Transverse colon (tissue), 4 donors: ENCODE data around the gene NCCRP1. TPM values are rescaled to one million over a fixed set of nuclear protein-coding genes. Genes with fewer than 3 reads are reported as not detected.

Experiments used
- DNase-seq: peaks from one replicate; pipeline ENCODE4 v3.0.0-alpha.2; 2019
- H3K27ac ChIP-seq, 4 donors: fragments of 200-600 bp; sonication (generic); 2 replicates each; pipeline ENCODE4 v1.5.1; 2016 to 2018; ENCODE audit warnings: inconsistent platforms in 4 of 4
- H3K27me3 ChIP-seq: fragments of 200-600 bp; sonication (generic); 2 replicates; pipeline ENCODE4 v1.5.1; 2017; ENCODE audit warnings: inconsistent platforms
- H3K36me3 ChIP-seq, 4 donors: fragments of 200-600 bp; sonication (generic); 2 replicates each; pipeline ENCODE4 v1.5.1; 2017 to 2019; ENCODE audit warnings: inconsistent platforms in 4 of 4
- H3K4me1 ChIP-seq, 4 donors: fragments of 200-600 bp; sonication (generic); 2 replicates each; pipeline ENCODE4 v1.5.1; 2017 to 2020; ENCODE audit warnings: inconsistent platforms in 4 of 4
- H3K4me3 ChIP-seq, 4 donors: fragments of 200-600 bp; sonication (generic); 1 replicate in 1 of 4; 2 replicates in 3 of 4; pipeline versions ENCODE4 v1.5.1 to v1.6.1; 2017 to 2019; ENCODE audit warnings: inconsistent platforms in 4 of 4
- H3K9me3 ChIP-seq, 2 donors: fragments of 200-600 bp; sonication (generic); 2 replicates each; pipeline ENCODE4 v1.5.1; 2017 to 2019; ENCODE audit warnings: inconsistent platforms in 2 of 2
- EP300 ChIP-seq: sonication (generic); formaldehyde crosslinking; IDR thresholded peaks from one replicate; pipeline ENCODE4 v1.6.1; 2017; ENCODE audit warnings: antibody characterized with exemption, low read depth
- POLR2A ChIP-seq: fragments of 450-650 bp; IDR thresholded peaks from one replicate; pipeline ENCODE4 v1.6.1; 2016; ENCODE audit warnings: antibody characterized with exemption, mild to moderate bottlenecking, moderate library complexity
- POLR2AphosphoS5 ChIP-seq, 3 donors: sonication (generic); formaldehyde crosslinking; IDR thresholded peaks; one replicate each; pipeline ENCODE4 v1.6.1; 2016; ENCODE audit warnings: antibody characterized with exemption in 3 of 3
- WGBS, 2 donors: methylation state at CpG; one replicate each; pipeline ENCODE4 v1.1.5; 2018; ENCODE audit warnings: low coverage in 1 of 2; 5-methylcytosine and 5-hydroxymethylcytosine counted together
- in situ Hi-C, 4 donors: fragments of 200-750 bp; cut with MboI; loops; one replicate each; pipeline versions ENCODE4 v1.15.0 to v1.15.1; 2017; ENCODE audit warnings: low sequenced_read_pairs in 3 of 4, low pct_ligation_motif_present in 1 of 4, low pct_unique_long_range_greater_than_20kb in 1 of 4
- intact Hi-C: fragments of 100-400 bp; cut with DNase I; formaldehyde crosslinking; loops from one replicate; pipeline ENCODE4 v1.15.1; 2023; ENCODE audit warnings: low total_unique reads
- total RNA-seq, 4 donors: library from RNA; depleted of rRNA; stranded (reverse); fragments of >200 nt; gene quantifications; one replicate each; pipeline ENCODE4 v1.1.0, GENCODE V29; 2016
- TF ChIP-seq, protein P1 (sequence below), 5 experiments: fragments of 200-600 bp in 3 of 5; fragments of 450-650 bp in 2 of 5; sonication (generic) in 3 of 5; IDR thresholded peaks; 1 replicate in 2 of 5; 2 replicates in 3 of 5; pipeline ENCODE4 v1.5.1; 2016 to 2017; ENCODE audit warnings: antibody characterized with exemption in 5 of 5, inconsistent platforms in 3 of 5, mild to moderate bottlenecking in 2 of 5, moderate library complexity in 1 of 5

Gene NCCRP1
- total RNA-seq, 4 donors from 2014 or later: 0.14 to 3.0 (median 1.1) TPM; not detected in 1

DNA sequence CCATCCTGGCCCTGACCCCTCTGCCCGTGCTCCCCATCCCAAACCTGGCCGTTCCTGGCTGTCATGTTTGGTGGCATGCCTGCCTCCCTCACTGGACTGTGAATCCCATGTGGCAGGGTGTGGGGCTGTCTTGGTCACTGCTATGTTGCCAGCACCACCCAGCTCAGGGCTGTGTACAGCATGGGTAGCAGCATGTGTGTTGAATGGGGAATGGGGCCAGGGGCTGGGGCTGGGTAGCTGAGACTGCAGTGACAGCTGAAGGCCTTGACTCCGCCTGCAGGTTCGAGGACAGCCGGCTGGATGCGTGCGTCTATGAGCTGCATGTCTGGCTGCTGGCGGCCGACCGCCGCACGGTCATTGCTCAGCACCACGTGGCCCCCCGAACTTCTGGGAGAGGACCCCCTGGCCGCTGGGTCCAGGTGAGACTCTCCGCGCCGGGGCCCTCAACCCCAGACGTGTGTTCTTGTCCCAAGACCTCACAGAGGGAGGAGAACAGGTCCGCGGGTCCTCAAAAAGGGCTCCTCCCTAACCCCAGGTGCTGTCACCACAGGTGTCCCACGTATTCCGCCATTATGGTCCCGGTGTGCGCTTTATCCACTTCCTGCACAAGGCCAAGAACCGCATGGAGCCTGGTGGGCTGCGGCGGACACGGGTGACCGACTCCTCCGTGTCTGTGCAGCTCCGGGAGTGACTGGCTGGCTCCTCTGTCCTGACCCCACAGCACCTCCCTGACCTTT lies 3.5 kb downstream of the NCCRP1 start:
- H3K4me1 ChIP-seq: peaks cover 0 to 7% (median 3%) of the 10 kb centered on the region in 4 donors
- intact Hi-C loops (no loop called here), in situ Hi-C loops (loop anchor here in 1 of 4 donors (25.0 kb wide), 1 partner anchor 613 kb away; no protein-coding TSS in a partner anchor)
- H3K36me3 ChIP-seq: no peaks in the 10 kb centered on the region
- no peak for DNase-seq
- 82% methylated on average over 14 of the region's 32 CpGs; no CpG with 5 or more reads in 1 of the 2 donors for WGBS, 2 donors
- no peaks in the 10 kb centered on the region for H3K9me3 ChIP-seq
- H3K4me3 ChIP-seq: no peak overlapping the region
- TF ChIP-seq EP300 (no peak), POLR2AphosphoS5 (IDR thresholded peaks at IDR 0.05) (no peak), POLR2A (no peak)
- TF ChIP-seq, protein P1, sequence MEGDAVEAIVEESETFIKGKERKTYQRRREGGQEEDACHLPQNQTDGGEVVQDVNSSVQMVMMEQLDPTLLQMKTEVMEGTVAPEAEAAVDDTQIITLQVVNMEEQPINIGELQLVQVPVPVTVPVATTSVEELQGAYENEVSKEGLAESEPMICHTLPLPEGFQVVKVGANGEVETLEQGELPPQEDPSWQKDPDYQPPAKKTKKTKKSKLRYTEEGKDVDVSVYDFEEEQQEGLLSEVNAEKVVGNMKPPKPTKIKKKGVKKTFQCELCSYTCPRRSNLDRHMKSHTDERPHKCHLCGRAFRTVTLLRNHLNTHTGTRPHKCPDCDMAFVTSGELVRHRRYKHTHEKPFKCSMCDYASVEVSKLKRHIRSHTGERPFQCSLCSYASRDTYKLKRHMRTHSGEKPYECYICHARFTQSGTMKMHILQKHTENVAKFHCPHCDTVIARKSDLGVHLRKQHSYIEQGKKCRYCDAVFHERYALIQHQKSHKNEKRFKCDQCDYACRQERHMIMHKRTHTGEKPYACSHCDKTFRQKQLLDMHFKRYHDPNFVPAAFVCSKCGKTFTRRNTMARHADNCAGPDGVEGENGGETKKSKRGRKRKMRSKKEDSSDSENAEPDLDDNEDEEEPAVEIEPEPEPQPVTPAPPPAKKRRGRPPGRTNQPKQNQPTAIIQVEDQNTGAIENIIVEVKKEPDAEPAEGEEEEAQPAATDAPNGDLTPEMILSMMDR (IDR thresholded peaks at IDR 0.05): no peak
- H3K27me3 ChIP-seq: peaks cover 100% of the 10 kb centered on the region
- no peak overlapping the region for H3K27ac ChIP-seq

DNA sequence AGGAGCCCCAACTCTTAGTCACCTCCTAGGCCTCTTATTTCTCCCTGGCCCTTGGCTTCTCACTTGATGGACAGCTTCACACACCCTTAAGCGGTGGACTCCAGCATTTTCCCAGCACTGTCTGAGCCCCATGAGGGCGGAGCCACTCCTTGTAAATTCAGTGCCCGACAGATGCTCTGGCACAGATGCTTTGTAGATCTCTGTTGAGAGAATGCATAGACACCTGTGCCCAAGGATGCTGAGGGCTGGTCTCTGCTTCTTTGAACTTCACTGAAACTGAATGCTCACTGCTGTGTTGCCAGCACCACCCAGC lies 4.0 kb downstream of the NCCRP1 start:
- intact Hi-C loops (no loop called here), in situ Hi-C loops (loop anchor here in 1 of 4 donors (25.0 kb wide), 1 partner anchor 613 kb away; no protein-coding TSS in a partner anchor)
- peaks cover 0 to 7% (median 3%) of the 10 kb centered on the region in 4 donors for H3K4me1 ChIP-seq
- 68% methylated on average over 3 of the region's 3 CpGs; no CpG with 5 or more reads in 1 of the 2 donors for WGBS, 2 donors
- no peak overlapping the region for H3K4me3 ChIP-seq
- DNase-seq: no peak
- H3K27me3 ChIP-seq: peaks cover 100% of the 10 kb centered on the region
- H3K36me3 ChIP-seq: no peaks in the 10 kb centered on the region
- no peak overlapping the region for H3K27ac ChIP-seq
- H3K9me3 ChIP-seq: no peaks in the 10 kb centered on the region
- no peak for TF ChIP-seq POLR2A
- TF ChIP-seq POLR2AphosphoS5 (IDR thresholded peaks at IDR 0.05): no peak

DNA sequence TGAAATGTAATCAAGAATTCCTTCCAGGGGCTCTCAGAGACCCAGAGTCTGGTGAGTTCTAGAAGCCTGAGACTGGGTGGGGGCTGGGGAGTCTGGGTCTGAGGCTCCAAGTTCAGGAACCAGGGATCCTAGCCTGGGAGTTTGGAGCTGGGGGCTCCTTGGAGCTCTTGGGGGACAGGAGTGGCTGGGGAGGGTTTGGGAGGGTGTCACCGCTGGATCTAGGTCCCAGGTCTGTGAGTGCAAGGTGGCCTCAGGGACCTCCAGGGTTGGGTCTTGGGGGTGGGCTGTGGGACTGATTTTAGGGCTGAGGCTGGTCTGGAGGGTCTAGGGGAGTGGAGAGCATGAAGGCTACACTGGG lies 6.2 kb downstream of the NCCRP1 start:
- H3K36me3 ChIP-seq: no peaks in the 10 kb centered on the region
- H3K27me3 ChIP-seq: peaks cover 81% of the 10 kb centered on the region
- no peaks in the 10 kb centered on the region for H3K9me3 ChIP-seq
- H3K4me3 ChIP-seq: no peak overlapping the region
- no peak overlapping the region for H3K27ac ChIP-seq
- in situ Hi-C loops: loop anchor here in 1 of 4 donors (25.0 kb wide), 1 partner anchor 616 kb away; no protein-coding TSS in a partner anchor
- intact Hi-C loops: no loop called here
- DNase-seq: no peak
- no peak for TF ChIP-seq EP300
- H3K4me1 ChIP-seq: no peaks in the 10 kb centered on the region
- WGBS, 2 donors: 33% methylated on average over 1 of the region's 1 CpG; no CpG with 5 or more reads in 1 of the 2 donors

DNA sequence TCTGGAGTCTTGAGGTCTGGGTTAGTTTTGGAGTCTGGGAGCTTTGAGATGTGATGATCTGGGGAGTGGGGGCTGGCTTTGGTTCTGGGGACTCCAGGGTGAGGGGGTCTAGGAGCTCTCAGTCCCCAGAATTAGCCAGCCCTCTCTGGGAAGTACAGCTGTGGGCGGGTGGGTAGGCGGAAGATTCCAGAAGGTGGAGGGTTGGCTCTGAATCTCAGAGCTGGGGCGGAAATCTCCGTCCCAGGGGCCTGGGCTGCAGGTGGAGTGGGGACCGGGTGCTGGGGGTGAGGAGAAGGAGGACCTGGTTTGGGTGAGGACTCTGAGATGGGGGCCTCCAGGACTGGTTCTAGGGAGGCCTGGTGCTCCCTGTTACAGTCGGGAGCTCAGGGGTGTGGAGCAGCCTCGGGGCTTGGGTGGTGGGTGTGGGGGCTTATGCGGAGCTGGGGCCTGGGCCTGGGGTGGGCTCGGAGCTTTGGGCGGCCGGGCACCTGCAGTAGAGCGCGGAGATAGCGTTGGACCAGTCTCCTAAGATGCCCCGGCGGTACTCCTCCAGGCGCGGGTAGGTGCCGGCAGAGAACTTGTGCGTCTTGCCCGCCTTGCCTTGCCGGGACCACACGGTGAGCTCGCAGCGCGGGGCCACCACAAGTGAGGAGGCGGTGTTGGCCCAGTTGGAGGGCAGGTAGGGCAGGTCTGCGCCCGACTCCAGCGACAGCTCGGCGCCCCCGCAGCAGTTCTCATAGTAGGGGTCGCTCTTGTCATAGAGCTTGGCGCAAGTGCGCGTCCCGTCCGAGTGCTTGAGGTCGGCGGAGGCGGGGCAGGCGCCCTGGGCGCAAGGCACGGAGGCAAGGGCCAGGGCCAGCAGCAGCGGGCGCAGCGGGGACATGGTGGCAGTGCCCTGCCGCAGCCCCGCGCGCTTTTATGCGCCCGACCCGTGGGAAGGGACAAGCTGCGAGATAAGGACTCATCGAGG lies 6.9 kb downstream of the NCCRP1 start, which contains the start of gene SYCN:
SYCN (minus strand) TSS at position 892 of the 970 bp plus-strand sequence; CDS start at position 883, 9 bp downstream.
- Histone ChIP-seq H3K4me1 (no peaks in the 10 kb centered on the region), H3K27ac (no peak within 1 kb of the TSS), H3K9me3 (no peaks in the 10 kb centered on the region), H3K36me3 (no peaks in the 10 kb centered on the region), H3K27me3 (peaks cover 78% of the 10 kb centered on the region), H3K4me3 (no peak within 1 kb of the TSS)
- TF ChIP-seq, protein P1 (IDR thresholded peaks at IDR 0.05): no peak
- intact Hi-C loops (no loop called here), in situ Hi-C loops (loop anchor here in 1 of 4 donors (25.0 kb wide), 1 partner anchor 616 kb away; no protein-coding TSS in a partner anchor)
- WGBS, 2 donors: 46 to 67% methylated on average over 2 to 33 of the region's 57 CpGs
- no peak for DNase-seq

DNA sequence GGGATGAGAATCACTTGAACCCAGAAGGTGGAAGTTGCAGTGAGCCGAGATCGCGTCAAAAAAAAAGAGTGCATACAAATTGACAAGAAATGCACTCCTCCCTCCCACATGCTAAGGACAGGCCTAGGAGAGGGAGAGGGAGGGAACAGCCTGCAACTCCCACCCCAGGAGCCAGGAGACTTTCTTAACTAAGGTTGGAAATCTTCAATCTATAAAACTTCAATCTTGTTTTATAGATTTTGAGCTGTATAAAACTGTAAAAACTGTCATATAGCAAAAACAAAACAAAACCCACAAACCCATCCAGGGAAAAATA lies 8.6 kb downstream of the NCCRP1 start:
- intact Hi-C loops: no loop called here
- DNase-seq: no peak
- WGBS, 2 donors: 78 to 100% methylated on average over 3 of the region's 3 CpGs
- peaks cover 61% of the 10 kb centered on the region for H3K27me3 ChIP-seq
- no peaks in the 10 kb centered on the region for H3K36me3 ChIP-seq
- H3K4me1 ChIP-seq: no peaks in the 10 kb centered on the region
- in situ Hi-C loops: loop anchor here in 1 of 4 donors (25.0 kb wide), 1 partner anchor 618 kb away; no protein-coding TSS in a partner anchor
- H3K9me3 ChIP-seq: no peaks in the 10 kb centered on the region
- no peak for TF ChIP-seq EP300
- TF ChIP-seq POLR2AphosphoS5 (IDR thresholded peaks at IDR 0.05): no peak
- TF ChIP-seq, protein P1 (IDR thresholded peaks at IDR 0.05): no peak
- TF ChIP-seq POLR2A: no peak
- no peak overlapping the region for H3K4me3 ChIP-seq
- H3K27ac ChIP-seq: no peak overlapping the region
